Testis (tissue), 3 donors: ENCODE results near the gene ARMC2. TPM values are rescaled to one million over a fixed set of nuclear protein-coding genes. Genes with fewer than 3 reads are reported as not detected.

ENCODE experiments used
- DNase-seq: peaks from one replicate; pipeline ENCODE4 v3.0.0-alpha.2; 2019
- H3K27ac ChIP-seq, 2 donors: fragments of 200-600 bp; sonication (generic); one replicate each; pipeline ENCODE4 v1.5.1; 2019
- H3K27me3 ChIP-seq: fragments of 200-600 bp; sonication (generic); one replicate; pipeline ENCODE4 v1.5.1; 2019
- H3K36me3 ChIP-seq: fragments of 200-600 bp; sonication (generic); one replicate; pipeline ENCODE4 v1.5.1; 2017; ENCODE audit warnings: low read depth; ENCODE audit errors: missing control alignments
- H3K4me1 ChIP-seq: fragments of 200-600 bp; sonication (generic); one replicate; pipeline ENCODE4 v1.5.1; 2019
- H3K4me3 ChIP-seq, 2 donors: fragments of 200-600 bp; sonication (generic); one replicate each; pipeline ENCODE4 v1.5.1; 2017 to 2019
- H3K9me3 ChIP-seq: fragments of 200-600 bp; sonication (generic); one replicate; pipeline ENCODE4 v1.5.1; 2017
- POLR2A ChIP-seq: fragments of 450-650 bp; IDR thresholded peaks from one replicate; pipeline ENCODE4 v1.6.1; 2017; ENCODE audit warnings: antibody characterized with exemption, mild to moderate bottlenecking, moderate library complexity
- WGBS, 2 donors: methylation state at CpG; one replicate each; pipeline ENCODE4 v1.1.5; 2018; 5-methylcytosine and 5-hydroxymethylcytosine counted together
- intact Hi-C: fragments of 100-400 bp; cut with DNase I; formaldehyde crosslinking; loops from one replicate; pipeline ENCODE4 v1.15.1; 2023; ENCODE audit warnings: low total_unique reads
- polyA plus RNA-seq: library from polyadenylated mRNA; stranded (reverse); fragments of 350-450 nt; fragmentation: Illumina TruSeq; extraction: RNeasy Lipid Tissue Mini Kit (QIAGEN cat#74804); gene quantifications from one replicate; pipeline ENCODE4 v1.2.3, GENCODE V29; 2014; ENCODE audit warnings: low read depth, low replicate concordance; ENCODE audit not compliant: insufficient read depth
- total RNA-seq, 2 donors: library from RNA; depleted of rRNA; stranded (reverse); fragments of >200 nt; gene quantifications; one replicate each; pipeline ENCODE4 v1.2.3, GENCODE V29; 2016
- TF ChIP-seq, protein P1 (sequence below), 3 experiments: fragments of 450-650 bp in 2 of 3; fragments of 200-600 bp in 1 of 3; sonication (generic) in 1 of 3; IDR thresholded peaks; one replicate each; pipeline ENCODE4 v1.5.1; 2016 to 2019; ENCODE audit warnings: antibody characterized with exemption in 3 of 3, mild to moderate bottlenecking in 2 of 3, moderate library complexity in 1 of 3

ARMC2 gene
- total and polyA plus RNA-seq, 3 donors from 2014 or later = 24.0 to 78.6 (median 51.4) TPM

DNA sequence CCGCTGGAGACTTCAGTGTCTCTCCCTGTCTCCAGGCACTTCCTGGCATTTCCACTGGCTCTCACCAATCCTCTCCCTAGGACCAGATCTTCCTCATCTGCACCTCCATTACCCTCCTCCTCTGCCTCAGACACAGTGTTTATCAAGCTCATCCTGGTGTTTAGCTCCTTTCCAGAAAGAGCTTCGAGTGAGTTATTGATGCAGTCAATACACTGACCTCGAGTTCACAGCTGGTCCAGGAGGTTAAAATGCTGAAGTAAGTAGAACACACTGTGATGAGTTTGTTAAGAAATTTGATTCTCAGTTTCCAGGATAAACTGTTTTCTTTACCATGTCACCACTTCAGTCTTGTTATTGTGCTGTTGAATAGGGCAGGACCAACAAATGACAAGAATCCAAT, 42.1 kb upstream of the ARMC2 start:
- H3K9me3 ChIP-seq = no peaks in the 10 kb centered on the region
- WGBS, 2 donors = 29 to 42% methylated on average over 3 of the region's 3 CpGs
- no peaks in the 10 kb centered on the region for H3K27me3 ChIP-seq
- no peak overlapping the region for H3K27ac ChIP-seq
- TF ChIP-seq POLR2A = no peak
- TF ChIP-seq, protein P1, sequence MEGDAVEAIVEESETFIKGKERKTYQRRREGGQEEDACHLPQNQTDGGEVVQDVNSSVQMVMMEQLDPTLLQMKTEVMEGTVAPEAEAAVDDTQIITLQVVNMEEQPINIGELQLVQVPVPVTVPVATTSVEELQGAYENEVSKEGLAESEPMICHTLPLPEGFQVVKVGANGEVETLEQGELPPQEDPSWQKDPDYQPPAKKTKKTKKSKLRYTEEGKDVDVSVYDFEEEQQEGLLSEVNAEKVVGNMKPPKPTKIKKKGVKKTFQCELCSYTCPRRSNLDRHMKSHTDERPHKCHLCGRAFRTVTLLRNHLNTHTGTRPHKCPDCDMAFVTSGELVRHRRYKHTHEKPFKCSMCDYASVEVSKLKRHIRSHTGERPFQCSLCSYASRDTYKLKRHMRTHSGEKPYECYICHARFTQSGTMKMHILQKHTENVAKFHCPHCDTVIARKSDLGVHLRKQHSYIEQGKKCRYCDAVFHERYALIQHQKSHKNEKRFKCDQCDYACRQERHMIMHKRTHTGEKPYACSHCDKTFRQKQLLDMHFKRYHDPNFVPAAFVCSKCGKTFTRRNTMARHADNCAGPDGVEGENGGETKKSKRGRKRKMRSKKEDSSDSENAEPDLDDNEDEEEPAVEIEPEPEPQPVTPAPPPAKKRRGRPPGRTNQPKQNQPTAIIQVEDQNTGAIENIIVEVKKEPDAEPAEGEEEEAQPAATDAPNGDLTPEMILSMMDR (IDR thresholded peaks at IDR 0.05) = no peak
- peaks cover 4% of the 10 kb centered on the region for H3K4me1 ChIP-seq
- no peak for DNase-seq
- intact Hi-C loops = no loop called here
- no peak overlapping the region for H3K4me3 ChIP-seq
- no peaks in the 10 kb centered on the region for H3K36me3 ChIP-seq

DNA sequence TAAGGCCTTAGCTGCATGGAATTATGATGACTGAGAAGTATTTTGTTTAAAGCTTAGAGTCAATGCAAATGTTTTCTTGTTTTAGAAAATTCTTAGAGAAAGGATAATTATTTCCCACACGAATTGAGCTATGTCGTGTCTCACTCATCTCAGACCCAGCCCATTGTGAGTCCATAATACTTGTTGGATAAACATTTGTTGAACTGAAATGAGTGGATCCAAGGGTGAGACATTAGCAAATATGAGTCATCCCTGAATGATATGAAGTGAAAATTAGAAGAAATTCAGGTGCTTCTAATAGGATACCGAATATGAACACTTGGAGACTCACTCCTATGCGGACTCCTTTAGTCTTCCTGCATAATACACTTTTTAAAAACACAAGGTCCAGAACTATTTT, 41.6 kb upstream of the ARMC2 start:
- Histone ChIP-seq H3K4me1 (peaks cover 4% of the 10 kb centered on the region), H3K4me3 (no peak overlapping the region), H3K36me3 (no peaks in the 10 kb centered on the region), H3K27me3 (no peaks in the 10 kb centered on the region), H3K9me3 (no peaks in the 10 kb centered on the region), H3K27ac (no peak overlapping the region)
- no peak for DNase-seq
- WGBS, 2 donors = 92 to 95% methylated on average over 4 of the region's 4 CpGs
- TF ChIP-seq, protein P1 (IDR thresholded peaks at IDR 0.05) = no peak
- no peak for TF ChIP-seq POLR2A
- intact Hi-C loops = no loop called here

DNA sequence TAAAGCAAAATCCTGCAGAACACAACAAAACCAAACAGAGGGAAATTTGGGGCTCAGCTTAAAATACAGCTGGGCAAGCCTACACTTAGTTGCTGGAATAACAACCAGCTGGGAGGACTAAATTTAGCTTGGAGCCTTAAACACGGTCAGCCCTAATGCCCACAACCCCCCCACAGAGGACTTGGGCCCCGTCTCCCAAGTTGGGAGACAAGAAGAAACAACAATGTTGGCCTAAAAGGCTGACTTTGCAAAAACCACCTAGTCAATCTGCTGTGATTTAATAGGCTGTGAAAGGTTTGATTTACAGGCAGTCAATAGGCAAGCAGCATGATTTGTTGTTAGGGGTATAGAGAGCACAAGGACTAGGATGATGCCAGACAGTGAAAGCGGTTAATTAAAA, 40.3 kb upstream of the ARMC2 start:
- Histone ChIP-seq H3K27ac (no peak overlapping the region), H3K27me3 (no peaks in the 10 kb centered on the region), H3K4me3 (no peak overlapping the region), H3K36me3 (no peaks in the 10 kb centered on the region), H3K4me1 (peaks cover 4% of the 10 kb centered on the region), H3K9me3 (no peaks in the 10 kb centered on the region)
- DNase-seq = no peak
- intact Hi-C loops = no loop called here
- no peak for TF ChIP-seq POLR2A
- TF ChIP-seq, protein P1 (IDR thresholded peaks at IDR 0.05) = no peak
- WGBS, 2 donors = 73 to 81% methylated on average over 3 of the region's 3 CpGs

DNA sequence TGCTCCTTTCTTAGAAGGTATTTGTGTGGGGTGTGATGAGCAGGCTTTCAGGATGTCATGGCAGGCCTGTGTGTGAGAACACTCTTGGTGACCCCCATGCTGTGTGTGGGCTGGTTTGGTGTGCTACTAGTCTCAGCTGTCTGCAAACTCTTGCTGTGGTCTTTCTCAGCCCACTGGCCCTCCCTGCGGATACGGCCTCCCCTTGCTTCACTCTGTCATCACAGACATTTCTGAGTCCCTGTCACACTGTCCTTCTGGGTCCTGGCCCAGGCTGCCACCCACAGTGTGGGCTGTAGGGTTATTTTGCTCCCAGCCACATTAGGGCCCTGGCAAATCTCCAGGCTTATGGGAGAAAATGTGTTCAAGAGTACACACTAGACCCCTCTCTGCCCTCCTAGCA, 39.0 kb upstream of the ARMC2 start:
- peaks cover 4% of the 10 kb centered on the region for H3K4me1 ChIP-seq
- H3K27me3 ChIP-seq = no peaks in the 10 kb centered on the region
- WGBS, 2 donors = 97 to 100% methylated on average over 2 of the region's 2 CpGs
- no peak overlapping the region for H3K27ac ChIP-seq
- H3K4me3 ChIP-seq = no peak overlapping the region
- DNase-seq = no peak
- TF ChIP-seq, protein P1 (IDR thresholded peaks at IDR 0.05) = no peak
- no peak for TF ChIP-seq POLR2A
- no peaks in the 10 kb centered on the region for H3K36me3 ChIP-seq
- intact Hi-C loops = no loop called here
- H3K9me3 ChIP-seq = no peaks in the 10 kb centered on the region

DNA sequence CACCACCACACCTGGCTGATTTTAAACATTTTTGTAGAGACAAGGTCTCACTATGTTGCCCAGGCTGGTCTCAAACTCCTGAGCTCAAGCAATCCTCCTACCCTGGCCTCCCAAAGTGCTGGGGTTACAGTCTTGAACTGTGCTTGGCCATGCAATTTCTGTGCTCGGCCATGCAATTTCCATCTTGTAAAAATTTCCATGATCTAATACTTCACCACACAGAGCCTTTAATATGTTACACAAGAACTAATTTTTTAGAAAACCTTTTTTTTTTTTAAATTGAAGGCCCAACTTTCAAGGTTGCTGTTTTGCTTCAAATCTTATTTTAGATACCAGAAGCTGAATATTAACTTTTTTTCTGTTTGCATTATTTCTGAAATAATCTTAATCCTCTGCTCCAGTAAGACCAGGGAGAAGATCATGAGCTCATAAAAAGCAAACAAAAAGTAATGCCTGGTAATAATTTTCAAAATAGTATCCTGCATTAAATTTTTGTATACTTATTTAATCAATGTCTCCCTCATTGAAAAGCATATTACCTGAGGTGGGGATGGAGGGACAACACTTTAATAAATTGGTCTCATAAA, 38.1 kb upstream of the ARMC2 start:
- WGBS, 2 donors = 83% methylated on average over 1 of the region's 1 CpG
- no peak for DNase-seq
- Histone ChIP-seq H3K27ac (no peak overlapping the region), H3K9me3 (no peaks in the 10 kb centered on the region), H3K36me3 (no peaks in the 10 kb centered on the region), H3K4me3 (no peak overlapping the region), H3K27me3 (no peaks in the 10 kb centered on the region), H3K4me1 (peaks cover 4% of the 10 kb centered on the region)
- TF ChIP-seq, protein P1 (IDR thresholded peaks at IDR 0.05) = no peak
- no peak for TF ChIP-seq POLR2A
- intact Hi-C loops = no loop called here
